ENCODE results near the gene RGS14.
"Not testable (repeated sequence)": the region's sequence is repeated elsewhere in the genome, so short reads cannot be mapped to it uniquely, and the experiment has no call there.

The RGS14 gene

DNA sequence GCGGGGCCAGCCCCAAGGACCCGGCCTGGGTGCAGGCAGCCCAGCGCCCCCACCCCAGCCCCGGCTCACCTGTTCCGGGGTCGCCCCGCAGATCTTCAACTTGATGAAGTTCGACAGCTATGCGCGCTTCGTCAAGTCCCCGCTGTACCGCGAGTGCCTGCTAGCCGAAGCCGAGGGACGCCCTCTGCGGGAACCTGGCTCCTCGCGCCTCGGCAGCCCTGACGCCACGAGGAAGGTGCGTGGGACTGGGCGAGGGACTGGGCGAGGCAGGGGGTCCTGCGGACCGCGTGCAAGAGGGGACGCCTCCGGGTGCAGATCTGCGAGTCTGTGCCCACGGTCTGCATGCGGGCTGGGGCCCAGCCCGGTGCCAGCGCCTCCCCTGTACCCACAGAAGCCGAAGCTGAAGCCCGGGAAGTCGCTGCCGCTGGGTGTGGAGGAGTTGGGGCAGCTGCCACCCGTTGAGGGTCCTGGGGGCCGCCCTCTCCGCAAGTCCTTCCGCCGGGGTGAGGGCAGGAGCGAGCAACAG, 9.7 kb downstream of the RGS14 start:
- DNase-seq = no peak

DNA sequence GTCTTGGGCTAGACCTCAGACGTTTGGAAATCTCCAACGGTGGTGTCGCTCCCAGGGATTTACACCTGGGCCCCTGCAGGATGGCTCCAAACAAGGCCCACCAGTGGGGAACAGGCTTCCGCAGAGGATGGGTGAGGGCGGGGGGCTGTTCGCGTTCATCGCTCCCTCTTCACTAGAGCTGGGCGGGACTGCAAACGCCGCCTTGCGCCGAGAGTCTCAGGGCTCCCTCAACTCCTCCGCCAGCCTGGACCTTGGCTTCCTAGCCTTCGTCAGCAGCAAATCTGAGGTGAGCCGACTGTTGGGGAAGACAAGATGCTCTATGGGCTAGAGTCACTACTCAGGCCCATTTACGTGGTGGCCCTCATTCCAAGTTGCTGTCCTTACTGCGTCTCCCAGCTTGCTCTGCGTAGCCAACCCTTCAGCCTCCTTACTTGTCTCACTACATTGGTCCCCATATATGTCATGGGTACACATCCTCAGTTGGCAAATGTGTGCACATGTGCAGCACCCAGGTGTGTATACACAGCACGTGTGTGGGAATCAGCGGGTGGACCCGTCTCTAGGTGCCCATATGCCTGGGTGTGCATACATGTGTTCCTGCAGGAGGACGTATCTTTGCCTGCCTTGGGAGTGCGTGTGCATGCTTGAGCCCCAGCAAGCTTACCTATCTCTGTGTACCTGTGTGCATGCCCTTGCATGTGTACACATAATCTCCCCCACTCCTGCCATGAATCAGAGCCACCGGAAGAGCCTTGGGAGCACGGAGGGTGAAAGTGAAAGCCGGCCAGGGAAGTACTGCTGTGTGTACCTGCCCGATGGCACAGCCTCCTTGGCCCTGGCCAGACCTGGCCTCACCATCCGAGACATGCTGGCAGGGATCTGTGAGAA, 10.5 kb downstream of the RGS14 start:
- DNase-seq = no peak

GRCh38 chr5:177368869-177369644, 11.3 kb downstream of the RGS14 start:
- DNase-seq = peak; percentile 89

DNA sequence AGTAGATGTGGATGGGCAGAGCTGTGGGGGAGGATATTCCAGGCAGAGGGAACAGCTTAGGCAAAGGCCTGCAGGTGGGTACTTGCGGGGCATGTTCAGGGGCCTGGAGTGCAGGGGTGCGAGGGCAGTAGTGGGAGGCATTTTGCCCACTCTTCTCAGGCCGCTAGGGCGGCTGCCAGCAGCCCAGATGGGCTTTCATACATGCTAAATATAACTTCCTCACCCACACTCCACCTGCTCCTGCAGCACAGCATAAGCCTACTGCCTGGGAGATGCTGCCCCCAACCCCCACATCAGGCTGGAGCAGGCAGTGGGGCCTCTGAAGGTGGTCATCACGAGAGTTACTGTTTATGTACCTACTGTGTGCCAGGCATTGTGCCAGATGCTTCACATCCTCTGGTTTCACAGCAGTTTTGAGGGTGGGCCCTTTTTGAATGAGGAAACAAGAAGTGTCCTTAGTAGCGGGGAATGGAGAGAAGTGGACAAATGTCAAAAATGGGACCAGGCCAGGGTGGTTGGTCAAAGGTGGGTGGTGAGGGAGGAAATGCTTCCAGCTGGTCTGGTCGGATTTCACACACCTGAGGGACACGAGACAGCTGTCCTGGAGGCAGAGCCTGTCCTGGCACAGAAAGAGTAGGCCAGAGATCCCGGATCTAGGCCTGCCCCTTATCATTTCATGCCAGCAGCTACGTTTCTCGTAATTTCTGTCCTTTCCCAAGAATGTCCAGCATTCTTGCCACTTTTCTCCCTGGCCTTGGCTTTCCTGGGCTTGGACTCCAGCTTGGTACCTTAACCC, 12.1 kb downstream of the RGS14 start:
- DNase-seq = no peak

- peak; percentile 99 for DNase-seq
Observed at GRCh38 chr5:177370488-177371119, 12.9 kb downstream of the RGS14 start.

- no peak for DNase-seq
Observed at GRCh38 chr5:177371120-177372033, 13.7 kb downstream of the RGS14 start.

- DNase-seq = no peak
Observed at GRCh38 chr5:177372034-177372896, 14.5 kb downstream of the RGS14 start.

- no peak for DNase-seq
Observed at GRCh38 chr5:177372910-177373309, 15.2 kb downstream of the RGS14 start.

DNA sequence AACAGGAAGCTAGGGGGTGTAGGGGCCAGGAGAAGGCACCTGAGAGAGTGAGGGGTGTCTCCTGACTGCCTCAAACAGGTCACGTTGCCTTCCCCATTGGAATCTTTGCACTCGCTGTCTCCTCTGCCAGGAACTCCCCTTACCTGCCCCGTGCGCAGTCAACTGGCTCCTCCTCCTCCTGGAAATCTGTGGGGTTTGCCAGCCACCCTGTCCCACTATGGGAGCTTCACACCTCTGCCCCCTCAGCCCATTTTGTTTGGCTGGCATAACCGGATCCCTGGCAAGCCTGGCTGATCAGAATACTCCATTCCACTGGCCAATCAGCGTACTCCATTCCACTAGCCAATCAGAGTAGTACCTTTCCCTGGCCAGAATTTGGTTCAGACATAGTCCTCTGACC, 16.1 kb downstream of the RGS14 start:
- DNase-seq = no peak

- no peak for DNase-seq
Observed at GRCh38 chr5:177374211-177374610, 16.5 kb downstream of the RGS14 start.

GRCh38 chr5:177375516-177375915, 17.8 kb downstream of the RGS14 start:
- not testable (repeated sequence) for DNase-seq

DNA sequence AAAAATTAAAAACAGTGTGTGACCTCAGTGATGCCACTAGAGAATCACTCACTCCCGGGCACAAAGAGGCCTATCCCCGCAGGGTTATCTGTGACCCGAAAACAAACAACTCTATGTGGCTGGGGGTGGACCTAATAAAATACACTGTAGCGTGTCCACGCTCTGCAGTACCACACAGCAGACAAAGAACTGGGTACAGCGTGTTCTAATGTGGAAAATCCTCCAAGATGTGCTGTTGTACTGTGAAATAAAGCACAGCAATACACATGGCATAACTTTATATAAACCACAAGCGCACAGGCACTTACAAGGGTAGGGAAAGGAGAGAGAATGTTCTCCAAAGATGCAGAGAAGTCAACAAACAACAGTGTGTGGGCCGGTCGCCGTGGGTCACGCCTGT, 18.4 kb downstream of the RGS14 start:
- no peak for DNase-seq

DNA sequence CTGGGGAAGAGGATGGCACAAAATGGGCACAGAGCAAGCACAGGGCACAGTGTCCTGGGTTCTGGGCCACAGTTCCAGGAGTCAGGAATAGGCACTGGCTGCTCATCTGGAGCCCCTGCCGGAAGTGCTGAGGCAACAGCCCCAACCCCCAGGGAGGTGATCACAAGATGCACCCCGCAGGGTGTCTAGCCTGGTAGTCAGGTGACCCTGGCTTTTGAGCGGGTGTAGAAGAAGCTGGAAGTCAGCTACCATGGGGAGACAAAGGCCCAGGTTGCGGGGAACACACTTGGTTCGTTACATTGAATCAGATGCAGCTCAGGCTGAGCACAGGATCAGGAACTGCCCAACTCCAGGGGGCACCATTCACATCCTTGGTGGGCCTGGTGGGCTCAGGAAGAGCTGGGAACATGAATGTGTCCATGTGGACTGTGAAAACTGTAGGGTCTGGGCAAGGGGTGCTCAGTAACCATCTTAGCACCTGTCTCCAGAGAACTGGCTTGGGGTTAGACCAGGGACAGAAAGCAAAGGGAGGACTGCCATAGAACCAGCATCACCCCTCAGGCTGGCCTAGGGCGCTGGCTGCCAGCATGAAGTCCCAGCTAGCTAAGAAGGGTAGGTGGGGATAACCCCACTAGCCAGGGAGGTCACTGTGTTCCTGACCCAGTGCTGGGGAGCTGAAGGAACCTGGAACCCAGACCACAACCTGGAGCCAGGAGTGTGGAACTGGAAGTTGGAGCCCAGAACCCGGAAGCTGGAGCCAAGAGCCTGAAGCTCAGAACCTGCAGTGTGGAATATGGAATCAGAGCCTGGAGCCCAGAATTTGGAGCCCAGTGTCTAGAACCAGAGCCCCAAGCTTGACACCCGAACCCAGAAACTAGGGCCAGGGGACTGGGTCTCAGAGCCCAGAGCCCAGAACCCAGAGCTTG, 20.4 kb downstream of the RGS14 start:
- no peak for DNase-seq

- no peak for DNase-seq
Observed at GRCh38 chr5:177378884-177379883, 21.5 kb downstream of the RGS14 start.

DNA sequence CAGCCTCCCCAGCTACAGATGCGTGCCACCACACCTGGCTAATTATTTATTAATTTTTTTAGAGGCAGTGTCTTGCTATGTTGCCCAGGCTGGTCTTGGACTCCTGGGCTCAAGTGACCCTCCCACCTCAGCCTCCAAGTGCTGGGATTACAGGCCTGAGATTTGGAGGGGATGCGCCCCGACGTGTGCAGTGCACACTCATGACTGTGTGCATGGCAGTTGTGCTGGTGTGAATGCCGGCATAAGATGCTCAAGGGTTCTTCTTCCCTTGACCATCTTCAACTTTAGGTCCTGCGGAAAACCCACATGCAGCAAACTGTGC, 23.0 kb downstream of the RGS14 start:
- no peak for DNase-seq

GRCh38 chr5:177382423-177383029, 24.8 kb downstream of the RGS14 start:
- peak; percentile 75 for DNase-seq

- no peak for DNase-seq
Observed at GRCh38 chr5:177383181-177383580, 25.5 kb downstream of the RGS14 start.

DNA sequence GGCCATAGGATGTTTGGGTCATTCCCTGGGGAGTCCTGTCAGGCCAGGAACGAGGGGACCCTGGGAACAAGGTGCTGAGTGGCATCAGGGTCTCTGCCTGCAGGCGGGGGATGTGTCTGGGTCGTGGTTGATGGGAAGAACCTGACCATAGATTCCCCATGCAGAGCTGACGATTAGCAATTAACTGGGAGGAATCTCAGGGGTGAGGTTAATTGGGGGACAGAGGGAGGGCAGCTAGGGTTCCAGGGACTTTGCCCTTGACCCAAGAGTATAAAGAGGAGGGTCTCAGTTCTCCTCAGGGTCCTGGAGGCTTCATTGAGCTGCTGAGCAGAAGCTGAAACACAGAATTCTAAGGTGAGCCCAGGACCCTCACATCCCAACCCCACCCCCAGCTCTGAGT, 26.4 kb downstream of the RGS14 start, which contains the start of gene SLC34A1:
SLC34A1 (plus strand) TSS at position 301 of the 400 bp plus-strand sequence. CDS start 1,308 bp downstream, outside the sequence.
- DNase-seq = no peak
